Trophoblast cell (in vitro differentiated cells and primary cell): ENCODE results near the gene KCNQ1.

Experiments
- DNase-seq, 2 donors: peaks; one replicate each; pipeline ENCODE4 v3.0.0-alpha.2; 2016
- H2AFZ ChIP-seq: 2 replicates; pipeline ENCODE4 v1.6.1; 2013; ENCODE audit warnings: low read length, moderate library complexity, mild to moderate bottlenecking; ENCODE audit not compliant: insufficient read depth, poor library complexity
- H2AK5ac ChIP-seq: 2 replicates; pipeline ENCODE4 v1.6.1; 2013; ENCODE audit warnings: mild to moderate bottlenecking, low read length
- H2BK120ac ChIP-seq: 2 replicates; pipeline ENCODE4 v1.6.1; 2013; ENCODE audit warnings: low read length, mild to moderate bottlenecking, moderate library complexity; ENCODE audit not compliant: insufficient read depth, poor library complexity
- H2BK12ac ChIP-seq: 2 replicates; pipeline ENCODE4 v1.6.1; 2013; ENCODE audit warnings: mild to moderate bottlenecking, low read length, moderate library complexity
- H2BK5ac ChIP-seq: 2 replicates; pipeline ENCODE4 v1.6.1; 2013; ENCODE audit warnings: low read length, low read depth, moderate library complexity, mild to moderate bottlenecking; ENCODE audit not compliant: poor library complexity
- H3K14ac ChIP-seq: 2 replicates; pipeline ENCODE4 v1.6.1; 2013; ENCODE audit warnings: mild to moderate bottlenecking, low read length
- H3K18ac ChIP-seq: 2 replicates; pipeline ENCODE4 v1.6.1; 2013; ENCODE audit warnings: mild to moderate bottlenecking, low read length
- H3K23ac ChIP-seq: 2 replicates; pipeline ENCODE4 v1.6.1; 2013; ENCODE audit warnings: low read length
- H3K27ac ChIP-seq: 2 replicates; pipeline ENCODE4 v1.5.1; 2013; ENCODE audit warnings: low read depth, mild to moderate bottlenecking, inconsistent platforms, low read length, moderate library complexity
- H3K27me3 ChIP-seq: 2 replicates; pipeline ENCODE4 v1.6.1; 2013; ENCODE audit warnings: inconsistent platforms, mild to moderate bottlenecking, low read length, moderate library complexity; ENCODE audit not compliant: insufficient read depth
- H3K36me3 ChIP-seq, 2 experiments: 1 replicate in 1 of 2; 2 replicates in 1 of 2; pipeline ENCODE4 v1.6.1; 2013; ENCODE audit warnings: low read length in 2 of 2, mild to moderate bottlenecking in 2 of 2, moderate library complexity in 1 of 2; ENCODE audit not compliant: insufficient read depth in 2 of 2, control insufficient read depth in 1 of 2
- H3K4ac ChIP-seq: 2 replicates; pipeline ENCODE4 v1.6.1; 2013; ENCODE audit warnings: low read depth, mild to moderate bottlenecking, low read length, moderate library complexity
- H3K4me1 ChIP-seq, 2 experiments: 1 replicate in 1 of 2; 2 replicates in 1 of 2; pipeline ENCODE4 v1.6.1; 2013; ENCODE audit warnings: low read length in 2 of 2, mild to moderate bottlenecking in 2 of 2, moderate library complexity in 1 of 2; ENCODE audit not compliant: insufficient read depth in 2 of 2, control insufficient read depth in 1 of 2
- H3K4me2 ChIP-seq: 2 replicates; pipeline ENCODE4 v1.6.1; 2013; ENCODE audit warnings: inconsistent platforms, mild to moderate bottlenecking, low read length, moderate library complexity
- H3K4me3 ChIP-seq: 2 replicates; pipeline ENCODE4 v1.5.1; 2013; ENCODE audit warnings: mild to moderate bottlenecking, low read depth, low read length, inconsistent platforms
- H3K79me1 ChIP-seq: one replicate; pipeline ENCODE4 v1.6.1; 2013; ENCODE audit warnings: low read length
- H3K79me2 ChIP-seq: 2 replicates; pipeline ENCODE4 v1.6.1; 2013; ENCODE audit warnings: low read length, mild to moderate bottlenecking; ENCODE audit not compliant: control insufficient read depth, insufficient read depth, poor library complexity
- H3K9ac ChIP-seq: 2 replicates; pipeline ENCODE4 v1.6.1; 2013; ENCODE audit warnings: mild to moderate bottlenecking, low read length
- H3K9me3 ChIP-seq: 2 replicates; pipeline ENCODE4 v1.6.1; 2013; ENCODE audit warnings: low read depth, mild to moderate bottlenecking, control low read depth, inconsistent platforms, low read length; ENCODE audit not compliant: insufficient read depth
- H4K12ac ChIP-seq: 2 replicates; pipeline ENCODE4 v1.6.1; 2013; ENCODE audit warnings: low read depth, mild to moderate bottlenecking, low read length, moderate library complexity
- H4K8ac ChIP-seq: 2 replicates; pipeline ENCODE4 v1.6.1; 2013; ENCODE audit warnings: low read depth, mild to moderate bottlenecking, low read length, moderate library complexity
- H4K91ac ChIP-seq: one replicate; pipeline ENCODE4 v1.6.1; 2013; ENCODE audit warnings: low read depth, mild to moderate bottlenecking, low read length, moderate library complexity
- WGBS: extraction: QIAGEN DNeasy Blood & Tissue Kit; methylation state at CpG from one replicate; pipeline ENCODE4 v1.1.7; 2013; ENCODE audit warnings: missing lambda C conversion rate; ENCODE audit not compliant: insufficient read length, insufficient coverage; ENCODE audit errors: extremely low coverage; 5-methylcytosine and 5-hydroxymethylcytosine counted together

The KCNQ1 gene

DNA sequence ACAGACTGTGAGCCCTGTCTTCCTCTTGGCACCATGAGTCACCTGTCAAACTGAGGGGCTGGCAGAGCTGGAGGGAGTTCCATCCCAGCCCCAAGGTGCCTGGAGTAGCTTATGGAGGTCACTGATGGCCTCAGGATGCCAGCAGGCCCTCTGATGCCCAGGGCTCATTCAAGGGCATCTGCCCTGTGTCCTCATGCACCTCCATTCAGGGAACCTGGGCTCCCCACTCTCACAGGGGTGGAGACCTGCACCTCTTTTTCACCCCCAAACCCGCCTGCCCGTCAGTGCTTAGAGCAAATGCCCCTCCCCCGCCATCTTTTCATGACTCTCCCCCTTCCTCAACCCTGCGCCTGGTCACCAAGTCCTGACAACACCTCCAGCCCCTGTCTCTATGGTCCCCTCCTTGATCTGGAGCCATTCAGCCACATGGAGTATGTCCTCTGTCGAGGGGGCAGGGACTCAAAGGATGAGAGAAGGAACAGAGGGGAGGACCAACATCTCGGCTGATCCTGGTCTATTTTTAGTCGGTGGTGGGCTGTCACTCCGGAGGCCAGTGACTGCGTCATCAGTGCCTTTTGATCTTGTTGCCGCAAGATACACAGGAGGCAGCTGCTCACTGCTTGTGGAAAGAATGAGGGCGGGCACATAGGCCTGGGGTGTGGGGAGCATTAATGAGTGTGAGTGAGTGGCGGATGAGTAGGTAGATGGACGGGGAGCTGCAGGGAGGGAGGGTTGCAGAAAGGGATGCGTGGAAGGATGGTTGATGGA is 368.5 kb downstream of the KCNQ1 start:
- no peak overlapping the region for H4K8ac ChIP-seq
- H3K79me2 ChIP-seq: peaks cover 2% of the 10 kb centered on the region
- no peak for DNase-seq
- no peak overlapping the region for H3K4me2 ChIP-seq
- H3K14ac ChIP-seq: peak overlapping the region; percentile 17
- peaks cover 8 to 18% of the 10 kb centered on the region in 2 experiments for H3K4me1 ChIP-seq
- H3K4ac ChIP-seq: no peak overlapping the region
- no peak overlapping the region for H3K9ac ChIP-seq
- peaks cover 8% of the 10 kb centered on the region for H3K79me1 ChIP-seq
- H2BK5ac ChIP-seq: no peak overlapping the region
- H3K18ac ChIP-seq: no peak overlapping the region
- H2AFZ ChIP-seq: peak overlapping the region; percentile 32
- H3K27me3 ChIP-seq: no peaks in the 10 kb centered on the region
- H4K91ac ChIP-seq: peak overlapping the region; percentile 4
- H3K27ac ChIP-seq: no peak overlapping the region
- 100% methylated on average over 1 of the region's 14 CpGs for WGBS
- no peak overlapping the region for H3K23ac ChIP-seq
- peaks cover 19% of the 10 kb centered on the region for H3K9me3 ChIP-seq
- peak overlapping the region; percentile 34 for H2AK5ac ChIP-seq
- no peak overlapping the region for H2BK12ac ChIP-seq
- peak overlapping the region; percentile 34 for H2BK120ac ChIP-seq
- H4K12ac ChIP-seq: no peak overlapping the region
- H3K36me3 ChIP-seq: no peaks in the 10 kb centered on the region
- no peak overlapping the region for H3K4me3 ChIP-seq

DNA sequence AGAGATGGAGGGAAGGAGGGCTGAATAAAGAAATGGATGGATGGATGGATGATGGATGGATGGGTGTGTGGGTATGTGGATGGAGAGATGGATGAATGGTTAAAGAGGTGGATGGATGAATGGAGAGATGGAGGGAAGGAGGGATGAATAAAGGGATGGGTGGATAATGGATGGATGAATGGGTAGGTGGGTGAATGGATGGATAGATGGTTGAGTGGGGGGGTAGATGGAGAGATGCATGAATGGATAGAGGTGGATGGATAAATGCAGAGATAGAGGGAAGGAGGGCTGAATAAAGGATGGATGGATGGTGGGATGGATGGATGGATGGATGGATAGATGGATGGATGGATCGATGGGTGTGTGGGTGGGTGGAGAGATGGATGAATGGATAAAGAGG is 369.2 kb downstream of the KCNQ1 start:
- Histone ChIP-seq H3K4me1 (peaks cover 8 to 18% of the 10 kb centered on the region in 2 experiments), H3K9ac (no peak overlapping the region), H3K79me2 (peaks cover 2% of the 10 kb centered on the region), H3K36me3 (no peaks in the 10 kb centered on the region), H3K4me3 (no peak overlapping the region), H4K12ac (no peak overlapping the region), H3K79me1 (peaks cover 8% of the 10 kb centered on the region), H3K18ac (no peak overlapping the region), H4K91ac (no peak overlapping the region), H2AFZ (no peak overlapping the region), H3K27me3 (no peaks in the 10 kb centered on the region), H3K23ac (no peak overlapping the region), H4K8ac (no peak overlapping the region), H2BK120ac (no peak overlapping the region), H2BK5ac (no peak overlapping the region), H3K4ac (no peak overlapping the region), H2BK12ac (no peak overlapping the region), H3K4me2 (no peak overlapping the region), H3K9me3 (peaks cover 22% of the 10 kb centered on the region), H3K14ac (no peak overlapping the region), H2AK5ac (no peak overlapping the region), H3K27ac (no peak overlapping the region)
- 100% methylated on average over 1 of the region's 1 CpG for WGBS
- DNase-seq: no peak

DNA sequence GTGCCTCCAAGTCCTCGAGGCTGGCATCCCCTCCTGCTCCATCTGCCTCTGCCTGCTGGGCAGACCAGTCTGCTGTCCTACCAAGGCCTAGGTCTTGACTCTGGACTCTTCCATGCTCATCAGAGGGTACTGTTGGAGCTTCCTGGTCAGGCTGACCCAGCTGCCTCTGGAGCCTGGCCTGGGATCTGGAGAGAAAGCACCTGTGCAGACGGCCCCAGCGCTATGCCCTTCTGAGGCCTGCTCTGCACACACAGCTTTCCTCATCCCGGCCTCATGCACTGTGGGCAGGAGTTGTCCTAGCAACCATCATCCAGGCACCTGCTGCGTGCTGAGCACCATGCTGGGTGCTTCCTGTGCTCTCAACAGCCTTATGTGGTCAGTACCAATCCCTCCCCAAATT is 369.9 kb downstream of the KCNQ1 start:
- WGBS: no CpG with 5 or more reads among the region's 5 CpGs
- no peak overlapping the region for H2BK5ac ChIP-seq
- no peak overlapping the region for H2AK5ac ChIP-seq
- no peak overlapping the region for H3K9ac ChIP-seq
- H3K14ac ChIP-seq: no peak overlapping the region
- no peak overlapping the region for H3K4me2 ChIP-seq
- peaks cover 2% of the 10 kb centered on the region for H3K79me2 ChIP-seq
- no peak overlapping the region for H4K12ac ChIP-seq
- no peaks in the 10 kb centered on the region for H3K27me3 ChIP-seq
- no peak overlapping the region for H3K4ac ChIP-seq
- H3K36me3 ChIP-seq: no peaks in the 10 kb centered on the region
- no peak overlapping the region for H4K91ac ChIP-seq
- no peak overlapping the region for H3K4me3 ChIP-seq
- peaks cover 28% of the 10 kb centered on the region for H3K9me3 ChIP-seq
- no peak overlapping the region for H2AFZ ChIP-seq
- H3K18ac ChIP-seq: no peak overlapping the region
- H3K27ac ChIP-seq: no peak overlapping the region
- H2BK12ac ChIP-seq: no peak overlapping the region
- H3K23ac ChIP-seq: no peak overlapping the region
- H3K4me1 ChIP-seq: peaks cover 8 to 18% of the 10 kb centered on the region in 2 experiments
- H4K8ac ChIP-seq: no peak overlapping the region
- no peak for DNase-seq
- H3K79me1 ChIP-seq: peaks cover 8% of the 10 kb centered on the region
- no peak overlapping the region for H2BK120ac ChIP-seq

DNA sequence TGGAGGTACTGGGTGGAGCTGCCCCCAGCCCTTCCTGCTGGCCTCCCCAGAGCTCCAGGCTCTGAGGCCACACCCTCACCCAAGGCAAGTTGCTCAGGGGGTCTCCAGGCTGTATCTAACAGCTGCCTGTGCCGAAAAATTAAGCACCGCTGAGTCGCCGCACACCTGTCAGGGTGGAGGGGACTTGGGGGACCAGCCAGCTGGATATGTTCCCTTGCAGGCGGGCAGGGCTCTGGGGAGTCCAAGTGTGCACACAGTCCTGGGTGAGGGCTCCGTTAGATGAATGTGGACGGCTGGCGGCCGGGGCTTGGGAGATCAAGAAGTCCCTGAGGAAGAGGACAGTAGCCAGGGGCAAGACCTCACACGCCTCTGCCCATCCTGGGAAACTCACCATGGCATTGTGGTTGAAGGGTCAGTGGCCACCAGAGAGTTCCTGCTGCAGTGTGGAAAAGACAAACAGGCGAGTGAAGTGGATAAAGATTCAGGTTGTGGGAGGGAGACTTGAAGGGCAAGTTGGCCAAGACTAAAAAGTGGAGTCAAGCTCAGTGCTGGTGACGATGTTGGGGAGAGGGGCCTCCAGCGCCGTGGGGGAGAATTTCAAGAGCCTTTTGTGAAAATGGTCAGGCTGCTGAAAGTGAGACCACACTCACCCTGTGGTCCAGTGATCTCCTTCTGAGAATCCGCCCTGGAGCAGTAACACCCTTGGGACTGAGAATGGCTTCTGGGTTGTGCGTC is 371.1 kb downstream of the KCNQ1 start:
- Histone ChIP-seq H3K4me3 (peak overlapping the region; percentile 28), H2AK5ac (no peak overlapping the region), H3K23ac (no peak overlapping the region), H3K36me3 (no peaks in the 10 kb centered on the region), H3K9me3 (peaks cover 29% of the 10 kb centered on the region), H4K12ac (no peak overlapping the region), H2BK12ac (no peak overlapping the region), H3K27ac (no peak overlapping the region), H3K27me3 (no peaks in the 10 kb centered on the region), H2AFZ (no peak overlapping the region), H3K79me1 (peaks cover 8% of the 10 kb centered on the region), H3K79me2 (peaks cover 2% of the 10 kb centered on the region), H3K14ac (no peak overlapping the region), H2BK120ac (no peak overlapping the region), H4K8ac (no peak overlapping the region), H2BK5ac (no peak overlapping the region), H3K18ac (no peak overlapping the region), H3K9ac (no peak overlapping the region), H3K4me1 (peaks cover 8 to 18% of the 10 kb centered on the region in 2 experiments), H4K91ac (no peak overlapping the region), H3K4ac (no peak overlapping the region), H3K4me2 (no peak overlapping the region)
- no CpG with 5 or more reads among the region's 16 CpGs for WGBS
- peak in 1 of 2 donors; percentile 28 for DNase-seq
